Right ventricle myocardium superior (tissue), 1 donor: ENCODE data around the gene FAM89B. TPM values are rescaled to one million over a fixed set of nuclear protein-coding genes. Genes with fewer than 3 reads are reported as not detected.

ENCODE experiments used
- ATAC-seq: fragments of 200-7000 bp; cut with Tn5 transposase; one replicate; pipeline ENCODE4 v1.9.1; 2020; ENCODE audit warnings: mild to moderate bottlenecking; ENCODE audit not compliant: poor library complexity
- DNase-seq: peaks from one replicate; pipeline ENCODE4 v3.0.0-alpha.2; 2020
- intact Hi-C: fragments of 100-400 bp; cut with DNase I; formaldehyde crosslinking; loops from one replicate; pipeline ENCODE4 v1.11.2; 2022
- total RNA-seq: library from RNA; stranded (reverse); fragmentation: NEBNext Ultra II Directional; extraction: Animal tissue kit (Norgen Biotek cat#: 25700); gene quantifications from one replicate; pipeline ENCODE4 v1.2.1, GENCODE V29; 2021
- donor health status: DM: no; HTN: yes; CAD: no; lungs with severe emphysema.

FAM89B gene
- total RNA-seq, 1 donor from 2014 or later, result 36.1 TPM

DNA sequence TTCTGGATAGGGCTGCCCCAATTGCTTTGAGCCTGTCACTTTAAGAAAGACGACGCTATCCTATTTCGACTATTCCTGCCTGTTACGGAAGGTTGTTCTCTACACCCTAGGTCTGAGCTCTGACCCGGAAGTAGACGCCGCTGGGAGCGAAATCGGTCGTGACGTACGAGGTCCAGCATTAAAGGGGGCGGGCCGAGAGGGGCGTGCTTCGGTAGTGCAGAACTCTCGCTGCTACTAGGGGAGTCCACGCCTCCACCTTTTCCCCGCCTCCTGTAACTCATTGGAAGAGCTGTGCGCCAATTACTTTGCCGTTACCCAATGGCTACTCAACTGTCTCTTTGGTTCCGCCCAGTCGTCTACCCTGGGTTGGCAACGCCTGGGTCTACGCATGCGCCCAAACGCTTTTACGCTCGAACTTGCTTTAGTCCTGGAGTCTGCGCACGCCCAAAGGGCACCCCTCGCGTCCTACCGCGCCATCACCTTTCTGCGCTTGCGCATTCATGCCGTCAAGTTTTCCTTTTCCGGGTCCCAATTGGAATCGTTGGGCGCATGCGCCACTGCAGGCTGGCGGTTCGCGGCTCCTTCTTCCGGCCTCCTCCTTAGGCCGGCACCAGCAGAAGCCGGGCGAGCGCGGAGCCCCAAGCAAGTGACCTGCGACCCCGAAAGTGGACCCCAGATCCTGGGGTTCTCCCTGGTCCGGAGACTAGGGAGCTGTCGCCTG is 43.1 kb downstream of the FAM89B start, which contains the start of gene PCNX3:
PCNX3 (plus strand) TSS at position 548 of the 721 bp plus-strand sequence. CDS start 536 bp downstream, outside the sequence.
- ATAC-seq (peak; percentile 90), DNase-seq (peak; percentile 100)
- intact Hi-C loops, result no loop called here

DNA sequence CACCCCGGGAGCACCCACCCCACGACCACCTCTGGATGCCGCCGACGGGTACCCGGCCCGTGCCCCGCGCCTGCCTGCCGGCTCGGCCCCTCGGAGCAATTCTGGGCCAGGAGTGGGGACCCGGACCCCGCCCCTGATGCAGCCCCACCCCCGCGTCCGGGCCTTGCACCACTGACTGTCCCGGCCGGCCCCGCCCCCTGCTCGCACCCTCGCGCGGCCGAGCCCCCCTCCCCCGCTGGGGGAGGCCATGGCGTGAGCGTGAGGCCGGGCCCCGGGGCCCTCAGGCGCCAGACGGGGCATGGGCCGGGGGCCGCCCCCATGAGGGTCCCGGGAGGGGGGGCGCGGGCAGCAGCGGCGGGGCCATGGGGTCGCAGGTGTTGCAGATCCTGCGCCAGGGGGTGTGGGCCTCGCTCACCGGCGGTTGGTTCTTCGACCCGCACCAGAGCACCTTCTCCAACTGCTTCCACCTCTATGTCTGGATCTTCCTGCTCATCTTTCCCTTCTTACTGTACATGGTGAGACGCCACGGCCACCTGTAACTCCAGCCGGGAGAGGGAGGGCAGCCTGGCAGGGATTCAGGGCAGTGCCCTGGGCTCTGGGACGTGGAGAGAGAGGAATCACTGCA is 43.7 kb downstream of the FAM89B start:
- ATAC-seq, result peak; percentile 0
- intact Hi-C loops, result no loop called here
- peak; percentile 78 for DNase-seq

DNA sequence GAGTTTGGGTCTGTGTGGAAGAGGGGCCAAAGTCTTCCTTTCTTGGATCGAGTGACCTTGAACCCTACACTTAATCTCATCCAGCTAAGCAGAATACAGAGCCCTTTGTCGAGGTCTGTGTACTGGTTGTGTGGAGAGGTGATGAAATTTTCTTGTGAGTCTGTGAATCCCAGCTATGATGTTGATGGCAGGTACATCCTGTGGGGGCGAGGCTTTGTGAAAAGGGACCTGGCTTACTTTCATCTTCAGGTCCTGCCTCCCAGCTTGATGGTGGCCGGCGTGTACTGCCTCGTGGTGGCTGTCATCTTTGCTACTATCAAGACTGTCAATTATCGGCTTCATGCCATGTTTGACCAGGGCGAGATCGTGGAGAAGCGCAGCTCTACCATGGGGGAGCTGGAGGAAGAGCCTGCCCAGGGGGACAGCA is 44.2 kb downstream of the FAM89B start:
- no peak for ATAC-seq
- no peak for DNase-seq
- intact Hi-C loops, result no loop called here

DNA sequence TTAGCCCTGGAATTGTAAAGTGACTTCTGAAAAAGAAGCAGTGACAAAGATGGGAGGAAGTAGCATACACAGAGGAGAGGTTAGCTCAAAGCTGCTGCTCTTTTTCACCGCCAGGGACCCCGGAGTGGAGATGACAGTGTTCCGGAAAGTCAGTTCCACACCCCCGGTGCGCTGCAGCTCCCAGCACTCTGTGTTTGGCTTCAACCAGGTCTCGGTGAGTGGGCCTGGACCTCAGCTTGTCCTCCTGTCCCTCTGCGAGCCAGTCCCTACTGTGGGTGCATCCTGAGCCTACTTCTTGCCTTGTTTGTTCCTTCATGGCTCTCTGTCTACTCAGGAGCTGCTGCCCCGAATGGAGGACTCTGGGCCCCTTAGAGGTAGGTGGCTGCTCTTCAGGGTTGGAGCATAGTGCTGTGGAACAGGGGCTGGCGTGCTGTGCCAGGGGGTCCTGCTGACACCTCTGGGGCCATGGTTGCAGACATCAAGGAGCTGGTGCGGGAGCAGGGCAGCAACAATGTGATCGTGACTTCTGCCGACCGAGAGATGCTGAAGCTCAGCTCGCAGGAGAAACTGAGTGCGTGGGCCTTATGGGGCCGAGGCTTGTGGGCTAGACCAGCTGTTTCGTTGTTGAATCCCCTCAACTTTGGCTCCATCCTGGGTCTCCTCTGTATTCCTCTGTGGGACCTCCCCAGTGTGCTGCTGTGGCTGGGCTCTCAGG is 45.0 kb downstream of the FAM89B start:
- ATAC-seq (no peak), DNase-seq (no peak)
- intact Hi-C loops, result no loop called here

DNA sequence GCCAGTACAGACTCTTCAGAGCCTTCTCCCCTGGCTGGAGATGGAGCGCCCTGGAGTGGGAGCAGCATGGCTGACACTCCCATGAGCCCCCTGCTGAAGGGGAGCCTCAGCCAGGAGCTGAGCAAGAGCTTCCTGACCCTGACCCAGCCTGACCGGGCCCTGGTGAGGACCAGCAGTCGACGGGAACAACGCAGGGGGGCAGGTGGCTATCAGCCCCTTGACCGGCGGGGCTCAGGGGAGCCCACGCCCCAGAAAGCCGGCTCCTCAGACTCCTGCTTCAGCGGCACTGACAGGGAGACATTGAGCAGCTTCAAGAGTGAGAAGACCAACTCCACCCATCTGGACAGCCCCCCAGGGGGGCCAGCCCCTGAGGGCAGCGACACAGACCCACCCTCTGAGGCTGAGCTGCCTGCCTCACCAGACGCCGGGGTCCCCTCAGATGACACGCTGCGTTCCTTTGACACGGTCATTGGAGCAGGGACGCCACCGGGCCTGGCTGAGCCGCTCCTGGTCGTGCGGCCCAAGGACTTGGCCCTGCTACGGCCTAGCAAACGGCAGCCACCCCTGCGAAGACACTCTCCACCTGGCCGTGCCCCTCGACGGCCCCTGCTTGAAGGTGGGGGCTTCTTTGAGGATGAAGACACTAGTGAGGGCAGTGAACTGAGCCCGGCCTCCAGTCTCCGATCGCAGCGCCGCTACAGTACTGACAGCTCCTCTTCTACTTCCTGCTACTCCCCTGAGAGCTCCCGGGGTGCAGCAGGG is 45.8 kb downstream of the FAM89B start:
- DNase-seq (no peak), ATAC-seq (no peak)
- intact Hi-C loops, result no loop called here

DNA sequence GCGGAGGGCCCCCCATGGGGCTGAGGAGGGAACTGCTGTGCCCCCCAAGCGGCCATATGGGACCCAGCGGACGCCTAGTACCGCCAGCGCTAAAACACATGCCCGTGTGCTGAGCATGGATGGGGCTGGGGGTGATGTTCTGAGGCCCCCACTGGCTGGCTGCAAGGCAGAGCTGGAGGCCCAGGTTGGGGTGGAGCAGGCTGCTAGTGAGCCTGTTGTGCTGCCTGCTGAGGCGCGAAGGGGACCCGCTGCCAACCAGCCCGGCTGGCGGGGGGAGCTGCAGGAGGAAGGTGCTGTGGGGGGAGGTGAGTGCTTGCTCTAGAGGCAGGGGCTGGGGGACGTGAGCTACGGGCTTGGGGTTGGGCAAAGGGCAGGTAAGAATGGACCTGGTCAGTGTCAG is 46.4 kb downstream of the FAM89B start:
- intact Hi-C loops, result no loop called here
- DNase-seq (no peak), ATAC-seq (no peak)

DNA sequence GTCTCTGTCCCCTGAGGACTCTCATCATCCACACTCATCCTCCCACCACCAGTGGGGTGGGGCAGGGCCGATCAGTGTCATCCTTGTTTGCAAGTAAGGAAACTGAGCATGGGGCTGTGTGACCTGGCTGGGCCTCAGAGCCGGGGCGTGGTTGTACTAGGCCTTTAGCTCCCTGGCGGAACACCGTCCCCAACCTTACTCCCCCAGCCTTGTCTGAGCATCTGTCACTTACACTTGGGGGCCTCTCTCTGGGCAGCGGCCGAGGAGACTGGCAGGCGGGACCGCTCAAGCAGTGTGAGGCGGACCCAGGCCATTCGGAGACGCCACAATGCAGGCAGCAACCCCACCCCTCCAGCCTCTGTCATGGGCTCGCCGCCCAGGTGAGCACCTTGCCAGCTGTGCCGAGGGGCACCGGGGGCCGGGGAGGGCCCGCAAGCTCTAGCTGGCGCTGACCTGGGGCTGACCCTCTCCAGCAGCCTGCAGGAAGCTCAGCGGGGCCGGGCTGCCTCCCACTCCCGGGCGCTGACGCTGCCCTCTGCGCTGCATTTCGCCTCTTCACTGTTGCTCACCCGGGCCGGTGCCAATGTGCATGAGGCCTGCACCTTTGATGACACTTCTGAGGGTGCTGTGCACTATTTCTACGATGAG is 47.1 kb downstream of the FAM89B start:
- DNase-seq, result no peak
- no peak for ATAC-seq
- intact Hi-C loops, result no loop called here

DNA sequence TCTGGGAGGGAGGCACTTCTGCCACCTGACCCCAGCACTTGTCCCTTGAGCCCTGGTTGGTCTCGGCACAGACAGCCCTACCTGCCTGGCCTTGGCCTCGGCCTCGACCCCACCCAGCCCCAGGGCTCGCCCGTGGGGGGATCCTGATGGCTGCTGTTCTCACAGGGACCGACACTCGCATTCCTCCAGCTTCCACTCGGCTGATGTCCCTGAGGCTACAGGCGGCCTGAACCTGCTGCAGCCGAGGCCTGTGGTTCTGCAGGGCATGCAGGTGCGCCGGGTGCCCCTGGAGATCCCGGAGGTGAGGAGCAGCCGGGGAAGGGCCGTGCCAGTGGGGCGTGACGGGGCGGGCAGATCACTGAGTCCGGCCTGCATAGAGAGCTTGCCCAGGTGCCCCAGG is 48.3 kb downstream of the FAM89B start:
- intact Hi-C loops, result loop anchor here (10.0 kb wide), 1 partner anchor 194 kb away; no protein-coding TSS in a partner anchor

DNA sequence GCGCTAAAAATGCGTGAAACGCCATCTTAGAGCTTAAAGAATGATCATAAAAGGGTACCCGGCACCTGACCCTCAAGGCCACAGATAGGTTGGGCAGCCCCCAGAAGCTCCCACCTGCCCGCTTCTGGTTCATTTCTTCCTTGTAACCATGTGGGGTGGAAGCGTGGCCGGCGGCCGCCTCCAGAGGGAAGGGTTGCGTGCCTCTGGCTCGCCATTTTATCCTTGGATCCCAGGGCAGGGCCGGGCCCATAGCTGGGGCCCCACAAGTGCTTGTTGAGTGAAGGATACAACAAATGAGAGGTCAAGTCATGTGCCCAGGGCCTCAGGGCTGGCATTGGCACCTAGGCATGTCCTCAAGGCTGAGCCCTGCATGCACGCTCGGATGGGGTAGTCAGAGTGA is 49.1 kb downstream of the FAM89B start:
- DNase-seq (no peak), ATAC-seq (no peak)
- intact Hi-C loops, result loop anchor here (10.0 kb wide), 1 partner anchor 193 kb away; no protein-coding TSS in a partner anchor

More for the DNA sequence above, 48.3 kb downstream of the FAM89B start:
- DNase-seq (no peak), ATAC-seq (no peak)

DNA sequence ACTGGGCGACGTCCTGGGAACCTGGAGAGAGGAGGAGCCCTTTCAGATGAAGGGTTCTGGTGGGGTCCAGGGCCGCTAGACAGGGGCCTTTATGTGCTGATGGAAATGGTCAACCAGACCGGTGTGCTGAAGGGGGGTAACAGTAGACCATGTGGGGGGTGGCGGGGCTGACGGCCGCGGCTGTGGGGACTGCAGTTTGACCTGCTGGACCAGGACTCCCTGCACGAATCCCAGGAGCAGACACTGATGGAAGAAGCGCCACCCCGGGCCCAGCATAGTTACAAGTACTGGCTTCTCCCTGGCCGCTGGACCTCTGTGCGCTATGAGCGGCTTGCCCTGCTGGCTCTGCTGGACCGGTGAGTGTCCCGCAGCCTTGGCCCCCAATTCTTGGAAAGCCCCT is 49.7 kb downstream of the FAM89B start:
- no peak for DNase-seq
- ATAC-seq, result no peak
- intact Hi-C loops, result loop anchor here (10.0 kb wide), 1 partner anchor 193 kb away; no protein-coding TSS in a partner anchor

DNA sequence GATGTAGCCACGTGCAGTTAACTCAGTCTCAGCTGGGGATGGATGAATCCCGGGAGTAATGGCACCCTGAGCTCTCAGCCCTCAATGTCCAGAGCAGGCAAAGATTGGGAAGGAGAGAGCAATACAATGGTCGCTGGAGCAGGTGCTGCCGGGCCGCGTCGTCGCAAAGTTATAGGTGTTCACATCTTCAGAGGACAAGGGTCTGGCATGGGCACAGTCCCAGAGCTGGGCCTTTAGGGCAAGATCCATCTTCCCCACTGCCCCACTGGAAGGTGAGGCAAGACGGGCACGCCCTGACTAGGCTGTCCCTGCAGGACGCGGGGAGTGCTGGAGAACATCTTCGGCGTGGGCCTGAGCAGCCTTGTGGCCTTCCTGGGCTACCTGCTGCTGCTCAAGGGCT is 50.8 kb downstream of the FAM89B start:
- DNase-seq (no peak), ATAC-seq (no peak)
- intact Hi-C loops, result loop anchor here (10.0 kb wide), 1 partner anchor 192 kb away; no protein-coding TSS in a partner anchor

Other genes with a start within 250 kb of the FAM89B start
- gene DPF2, start 238.7 kb upstream of the FAM89B start, total RNA-seq, result 49.3 TPM
- gene TIGD3, start 217.8 kb upstream of the FAM89B start, total RNA-seq, result 1.0 TPM
- gene SLC25A45, start 189.9 kb upstream of the FAM89B start, total RNA-seq, result 5.3 TPM
- 8.6 TPM for gene FRMD8, start 185.9 kb upstream of the FAM89B start, total RNA-seq
- 451 TPM for gene NEAT1, start 149.7 kb upstream of the FAM89B start, total RNA-seq
- 5,573 TPM for gene MALAT1, start 73.5 kb upstream of the FAM89B start, total RNA-seq
- 60.5 TPM for gene SCYL1, start 47.5 kb upstream of the FAM89B start, total RNA-seq
- 73.4 TPM for gene LTBP3, start 14.2 kb upstream of the FAM89B start, total RNA-seq
- gene ZNRD2, start 2.1 kb upstream of the FAM89B start, total RNA-seq, result 23.2 TPM
- 44.9 TPM for gene EHBP1L1, start 3.5 kb downstream of the FAM89B start, total RNA-seq
- gene KCNK7, start 23.3 kb downstream of the FAM89B start, total RNA-seq, result 0.81 TPM
- gene MAP3K11, start 41.7 kb downstream of the FAM89B start, total RNA-seq, result 38.5 TPM
- gene PCNX3, start 43.2 kb downstream of the FAM89B start, total RNA-seq, result 9.3 TPM
- gene SIPA1, start 65.6 kb downstream of the FAM89B start, total RNA-seq, result 22.5 TPM
- 31.0 TPM for gene RELA, start 90.4 kb downstream of the FAM89B start, total RNA-seq
- gene KAT5, start 139.7 kb downstream of the FAM89B start, total RNA-seq, result 40.8 TPM
- gene RNASEH2C, start 148.3 kb downstream of the FAM89B start, total RNA-seq, result 49.5 TPM
- 6.5 TPM for gene AP5B1, start 208.4 kb downstream of the FAM89B start, total RNA-seq
- not detected for gene OVOL1, start 214.5 kb downstream of the FAM89B start, total RNA-seq